Fibroblast of skin of back (primary cell): ENCODE results near the gene SMIM20.

Source experiments
- DNase-seq: peaks from one replicate; pipeline ENCODE4 v3.0.0-alpha.2; 2013

The SMIM20 gene

GRCh38 chr4:25956260-25956659 is 42.2 kb downstream of the SMIM20 start:
- DNase-seq, result no peak

GRCh38 chr4:25958110-25958509 is 44.1 kb downstream of the SMIM20 start:
- no peak for DNase-seq

- DNase-seq, result no peak
Observed at GRCh38 chr4:25962393-25962792, 48.4 kb downstream of the SMIM20 start.

- DNase-seq, result no peak
Observed at GRCh38 chr4:25965629-25966028, 51.6 kb downstream of the SMIM20 start.

GRCh38 chr4:25966171-25966570 is 52.2 kb downstream of the SMIM20 start:
- DNase-seq, result peak; percentile 69

GRCh38 chr4:25969374-25970155 is 55.5 kb downstream of the SMIM20 start:
- DNase-seq, result no peak

- DNase-seq, result peak; percentile 63
Observed at GRCh38 chr4:25970226-25970675, 56.2 kb downstream of the SMIM20 start.

GRCh38 chr4:25970691-25971432 is 56.8 kb downstream of the SMIM20 start:
- peak; percentile 55 for DNase-seq

GRCh38 chr4:25972366-25972765 is 58.3 kb downstream of the SMIM20 start:
- DNase-seq, result no peak

GRCh38 chr4:25972984-25973745 is 59.1 kb downstream of the SMIM20 start:
- no peak for DNase-seq

- DNase-seq, result no peak
Observed at GRCh38 chr4:25976780-25977179, 62.8 kb downstream of the SMIM20 start.

GRCh38 chr4:25977397-25978170 is 63.6 kb downstream of the SMIM20 start:
- DNase-seq, result no peak

- DNase-seq, result no peak
Observed at GRCh38 chr4:25978327-25978726, 64.3 kb downstream of the SMIM20 start.
